WI38 (cell line): Measurements from ENCODE around the gene WDR41.

Experiments used
- H3K4me3 ChIP-seq: 2 replicates; pipeline ENCODE4 v1.5.1; 2011; ENCODE audit warnings: low read depth, mild to moderate bottlenecking, control low read depth, low read length
- TF ChIP-seq, protein P1 (sequence below): IDR thresholded peaks from 2 replicates; pipeline ENCODE4 v1.5.1; 2012; ENCODE audit warnings: low read depth, mild to moderate bottlenecking, control low read depth, low read length

The WDR41 gene

DNA sequence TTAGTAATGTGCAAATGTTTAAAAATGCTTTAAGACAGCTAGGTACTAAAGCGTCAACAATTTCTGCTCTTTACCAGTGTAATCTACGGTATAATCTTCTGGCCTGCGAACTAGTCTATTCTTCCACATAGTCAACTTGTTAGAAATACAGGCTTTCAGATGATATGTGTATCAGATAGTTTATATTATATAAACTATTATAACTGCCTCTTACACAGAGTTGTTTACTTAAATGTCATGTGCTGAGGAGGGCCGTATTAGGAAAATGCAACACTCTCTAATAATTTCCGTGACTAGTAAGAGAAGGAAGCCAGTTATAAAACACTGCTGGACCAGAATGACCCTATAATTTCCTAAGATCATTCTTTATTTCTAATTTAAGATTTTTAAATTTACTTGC is 63.6 kb downstream of the WDR41 start:
- TF ChIP-seq, protein P1, sequence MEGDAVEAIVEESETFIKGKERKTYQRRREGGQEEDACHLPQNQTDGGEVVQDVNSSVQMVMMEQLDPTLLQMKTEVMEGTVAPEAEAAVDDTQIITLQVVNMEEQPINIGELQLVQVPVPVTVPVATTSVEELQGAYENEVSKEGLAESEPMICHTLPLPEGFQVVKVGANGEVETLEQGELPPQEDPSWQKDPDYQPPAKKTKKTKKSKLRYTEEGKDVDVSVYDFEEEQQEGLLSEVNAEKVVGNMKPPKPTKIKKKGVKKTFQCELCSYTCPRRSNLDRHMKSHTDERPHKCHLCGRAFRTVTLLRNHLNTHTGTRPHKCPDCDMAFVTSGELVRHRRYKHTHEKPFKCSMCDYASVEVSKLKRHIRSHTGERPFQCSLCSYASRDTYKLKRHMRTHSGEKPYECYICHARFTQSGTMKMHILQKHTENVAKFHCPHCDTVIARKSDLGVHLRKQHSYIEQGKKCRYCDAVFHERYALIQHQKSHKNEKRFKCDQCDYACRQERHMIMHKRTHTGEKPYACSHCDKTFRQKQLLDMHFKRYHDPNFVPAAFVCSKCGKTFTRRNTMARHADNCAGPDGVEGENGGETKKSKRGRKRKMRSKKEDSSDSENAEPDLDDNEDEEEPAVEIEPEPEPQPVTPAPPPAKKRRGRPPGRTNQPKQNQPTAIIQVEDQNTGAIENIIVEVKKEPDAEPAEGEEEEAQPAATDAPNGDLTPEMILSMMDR = no peak
- no peak overlapping the region for H3K4me3 ChIP-seq

- TF ChIP-seq, protein P1 = no peak
- H3K4me3 ChIP-seq = no peak overlapping the region
These were observed 64.1 kb downstream of the WDR41 start for GRCh38 chr5:77427998-77428397.

DNA sequence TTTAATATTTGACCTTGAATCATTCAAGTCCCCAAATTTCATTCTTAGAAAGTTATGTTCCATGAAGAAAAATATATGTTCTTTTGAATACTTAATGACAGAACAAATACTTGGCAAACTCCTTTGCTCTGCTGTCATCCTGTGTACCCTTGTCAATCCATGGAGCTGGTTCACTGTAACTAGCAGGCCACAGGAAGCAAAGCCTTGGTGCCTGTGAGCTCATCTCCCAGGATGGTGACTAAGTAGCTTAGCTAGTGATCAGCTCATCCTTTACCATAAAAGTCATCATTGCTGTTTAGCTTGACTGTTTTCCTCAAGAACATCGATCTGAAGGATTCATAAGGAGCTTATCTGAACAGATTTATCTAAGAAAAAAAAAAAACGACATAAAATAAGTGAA is 65.4 kb downstream of the WDR41 start:
- TF ChIP-seq, protein P1 = no peak
- no peak overlapping the region for H3K4me3 ChIP-seq

GRCh38 chr5:77425998-77426659 is 66.0 kb downstream of the WDR41 start:
- H3K4me3 ChIP-seq = no peak overlapping the region
- TF ChIP-seq, protein P1 = no peak

- no peak overlapping the region for H3K4me3 ChIP-seq
- TF ChIP-seq, protein P1 = no peak
These were observed 66.7 kb downstream of the WDR41 start for GRCh38 chr5:77425420-77425819.

- TF ChIP-seq, protein P1 = no peak
- no peak overlapping the region for H3K4me3 ChIP-seq
These were observed 67.2 kb downstream of the WDR41 start for GRCh38 chr5:77424921-77425320.

DNA sequence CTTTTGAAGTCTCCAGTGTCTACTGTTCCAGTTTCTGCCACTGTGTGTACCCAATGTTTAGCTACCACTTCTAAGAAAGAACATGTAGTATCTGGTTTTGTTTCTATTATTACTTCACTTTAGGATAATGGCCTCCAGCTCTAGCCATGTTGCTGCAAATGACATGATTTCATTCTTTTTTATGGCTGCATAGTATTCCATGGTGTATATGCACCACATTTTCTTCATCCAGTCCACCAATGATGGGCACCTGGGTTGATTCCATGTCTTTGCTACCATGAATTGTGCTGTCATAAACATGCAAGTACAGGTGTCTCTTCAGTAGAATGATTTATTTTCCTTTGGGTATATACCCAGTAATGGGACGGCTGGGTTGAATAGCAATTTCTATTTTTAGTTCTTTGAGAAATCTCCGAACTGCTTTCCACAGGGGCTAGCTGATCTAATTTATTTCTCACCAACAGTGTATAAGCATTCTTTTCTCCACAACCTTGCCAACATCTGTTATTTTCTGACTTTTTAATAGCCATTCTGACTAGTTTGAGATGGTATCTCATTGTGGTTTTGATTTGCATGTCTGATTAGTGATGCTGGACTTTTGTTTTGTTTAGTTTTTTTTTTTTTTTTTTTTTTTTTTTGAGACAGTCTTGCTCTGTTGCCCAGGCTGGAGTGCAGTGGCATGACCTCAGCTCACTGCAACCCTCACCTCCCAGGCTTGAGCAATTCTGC is 68.9 kb downstream of the WDR41 start:
- TF ChIP-seq, protein P1 = no peak
- no peak overlapping the region for H3K4me3 ChIP-seq
